ENCODE data around the gene ENGASE. TPM values are rescaled to one million over a fixed set of nuclear protein-coding genes. Genes with fewer than 3 reads are reported as not detected.
A peak's percentile ranks its signal among the peaks of the same experiment; 100 is the strongest.

Gene ENGASE
- total RNA-seq, 1 experiment from 2014 or later = 58.0 TPM

DNA sequence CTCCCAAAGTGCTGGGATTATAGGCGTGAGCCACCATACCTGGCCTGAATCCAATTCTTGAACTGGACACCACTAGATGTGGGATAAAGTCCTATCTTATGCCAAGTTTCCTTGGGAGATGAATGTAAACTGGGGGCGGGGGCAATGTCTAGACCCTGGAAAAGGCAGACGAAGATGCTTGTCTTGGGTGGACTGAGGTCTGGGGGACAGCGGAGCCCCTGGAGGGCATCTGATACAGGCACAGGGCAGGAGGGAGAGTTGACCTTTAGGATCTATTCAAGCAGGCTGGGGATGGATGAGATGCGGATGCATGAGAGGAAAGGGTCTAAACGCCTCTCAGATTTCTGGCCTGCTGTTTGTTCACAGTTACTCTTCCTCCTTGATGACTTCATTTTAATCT lies 38.9 kb upstream of the ENGASE start:
- intact Hi-C loops (cut with micrococcal nuclease; ENCODE audit: unreplicated experiment) = no loop called here
- CTCF ChIA-PET = interaction anchor here (0.6 to 1.8 kb wide), 6 partner anchors 7 to 104 kb away, joined by 3 to 19 read pairs (median 4); no protein-coding TSS in a partner anchor
- Mint-ChIP-seq H3K4me3 (ENCODE audit: low read depth, unreplicated experiment) (no peak overlapping the region), H3K4me1 (ENCODE audit: low read depth, unreplicated experiment) (peaks cover 14% of the 10 kb centered on the region), H3K27me3 (ENCODE audit: unreplicated experiment) (peaks cover 13% of the 10 kb centered on the region), H3K36me3 (ENCODE audit: insufficient read depth, unreplicated experiment) (no peaks in the 10 kb centered on the region), H3K27ac (ENCODE audit: unreplicated experiment) (peak overlapping the region; percentile 50), H3K9me3 (ENCODE audit: low read depth, unreplicated experiment) (no peaks in the 10 kb centered on the region)
- BruUV-seq (replicated peaks) = no TSS peak
- no peak for DNase-seq
- TF ChIP-seq, protein P1, sequence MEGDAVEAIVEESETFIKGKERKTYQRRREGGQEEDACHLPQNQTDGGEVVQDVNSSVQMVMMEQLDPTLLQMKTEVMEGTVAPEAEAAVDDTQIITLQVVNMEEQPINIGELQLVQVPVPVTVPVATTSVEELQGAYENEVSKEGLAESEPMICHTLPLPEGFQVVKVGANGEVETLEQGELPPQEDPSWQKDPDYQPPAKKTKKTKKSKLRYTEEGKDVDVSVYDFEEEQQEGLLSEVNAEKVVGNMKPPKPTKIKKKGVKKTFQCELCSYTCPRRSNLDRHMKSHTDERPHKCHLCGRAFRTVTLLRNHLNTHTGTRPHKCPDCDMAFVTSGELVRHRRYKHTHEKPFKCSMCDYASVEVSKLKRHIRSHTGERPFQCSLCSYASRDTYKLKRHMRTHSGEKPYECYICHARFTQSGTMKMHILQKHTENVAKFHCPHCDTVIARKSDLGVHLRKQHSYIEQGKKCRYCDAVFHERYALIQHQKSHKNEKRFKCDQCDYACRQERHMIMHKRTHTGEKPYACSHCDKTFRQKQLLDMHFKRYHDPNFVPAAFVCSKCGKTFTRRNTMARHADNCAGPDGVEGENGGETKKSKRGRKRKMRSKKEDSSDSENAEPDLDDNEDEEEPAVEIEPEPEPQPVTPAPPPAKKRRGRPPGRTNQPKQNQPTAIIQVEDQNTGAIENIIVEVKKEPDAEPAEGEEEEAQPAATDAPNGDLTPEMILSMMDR (IDR thresholded peaks at IDR 0.05; ENCODE audit: unreplicated experiment) = no peak

DNA sequence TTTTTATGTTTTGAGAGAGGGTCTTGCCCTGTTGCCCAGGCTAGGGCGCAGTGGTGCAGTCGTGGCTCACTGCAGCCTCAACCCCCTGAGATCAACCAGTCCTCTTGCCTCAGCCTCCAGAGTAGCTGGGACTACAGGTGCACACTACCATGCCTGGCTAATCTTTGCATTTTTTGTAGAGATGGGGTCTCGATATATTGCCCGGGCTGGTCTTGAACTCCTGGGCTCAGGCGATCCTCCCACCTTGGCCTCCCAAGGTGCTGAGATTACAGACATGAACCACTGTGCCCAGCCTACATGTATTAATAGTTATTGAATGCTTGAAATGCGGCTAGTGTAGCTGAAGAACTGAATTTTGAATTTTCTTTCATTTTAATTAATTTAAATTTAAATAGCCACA lies 38.4 kb upstream of the ENGASE start:
- TF ChIP-seq, protein P1 (IDR thresholded peaks at IDR 0.05; ENCODE audit: unreplicated experiment) = no peak
- Mint-ChIP-seq H3K36me3 (ENCODE audit: insufficient read depth, unreplicated experiment) (no peaks in the 10 kb centered on the region), H3K27me3 (ENCODE audit: unreplicated experiment) (peaks cover 13% of the 10 kb centered on the region), H3K9me3 (ENCODE audit: low read depth, unreplicated experiment) (no peaks in the 10 kb centered on the region), H3K4me1 (ENCODE audit: low read depth, unreplicated experiment) (peaks cover 14% of the 10 kb centered on the region), H3K4me3 (ENCODE audit: low read depth, unreplicated experiment) (no peak overlapping the region), H3K27ac (ENCODE audit: unreplicated experiment) (peak overlapping the region; percentile 50)
- DNase-seq = no peak
- intact Hi-C loops (cut with micrococcal nuclease; ENCODE audit: unreplicated experiment) = no loop called here
- CTCF ChIA-PET = interaction anchor here (0.6 to 1.8 kb wide), 7 partner anchors 8 to 103 kb away, joined by 3 to 19 read pairs (median 3); no protein-coding TSS in a partner anchor
- BruUV-seq (replicated peaks) = no TSS peak

DNA sequence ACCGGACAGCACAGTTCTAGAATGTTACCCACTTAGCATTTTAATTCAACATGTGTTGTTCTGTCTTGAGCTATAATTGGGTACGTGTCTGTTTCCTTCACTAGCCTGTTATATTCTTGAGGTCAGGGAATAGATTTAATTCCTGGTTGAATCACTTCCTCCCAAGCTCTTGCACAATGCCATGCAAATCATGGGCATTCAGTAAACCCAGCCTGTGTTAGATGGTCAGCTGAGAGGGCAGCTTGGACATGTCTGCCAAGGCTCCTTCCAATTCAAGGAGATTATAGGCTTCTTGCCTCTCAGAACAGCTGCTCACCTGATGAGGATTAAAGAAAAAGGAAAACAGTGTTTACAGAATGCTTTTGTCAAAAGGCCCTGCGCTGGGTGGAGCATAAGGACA lies 38.0 kb upstream of the ENGASE start:
- Mint-ChIP-seq H3K27ac (ENCODE audit: unreplicated experiment) (no peak overlapping the region), H3K36me3 (ENCODE audit: insufficient read depth, unreplicated experiment) (no peaks in the 10 kb centered on the region), H3K9me3 (ENCODE audit: low read depth, unreplicated experiment) (no peaks in the 10 kb centered on the region), H3K4me3 (ENCODE audit: low read depth, unreplicated experiment) (no peak overlapping the region), H3K27me3 (ENCODE audit: unreplicated experiment) (peaks cover 8% of the 10 kb centered on the region), H3K4me1 (ENCODE audit: low read depth, unreplicated experiment) (peaks cover 14% of the 10 kb centered on the region)
- TF ChIP-seq, protein P1 (IDR thresholded peaks at IDR 0.05; ENCODE audit: unreplicated experiment) = no peak
- peak; percentile 58 for DNase-seq
- CTCF ChIA-PET = interaction anchor here (0.6 to 1.8 kb wide), 8 partner anchors 8 to 103 kb away, joined by 3 to 19 read pairs (median 3); no protein-coding TSS in a partner anchor
- no TSS peak for BruUV-seq (replicated peaks)
- intact Hi-C loops (cut with micrococcal nuclease; ENCODE audit: unreplicated experiment) = no loop called here

DNA sequence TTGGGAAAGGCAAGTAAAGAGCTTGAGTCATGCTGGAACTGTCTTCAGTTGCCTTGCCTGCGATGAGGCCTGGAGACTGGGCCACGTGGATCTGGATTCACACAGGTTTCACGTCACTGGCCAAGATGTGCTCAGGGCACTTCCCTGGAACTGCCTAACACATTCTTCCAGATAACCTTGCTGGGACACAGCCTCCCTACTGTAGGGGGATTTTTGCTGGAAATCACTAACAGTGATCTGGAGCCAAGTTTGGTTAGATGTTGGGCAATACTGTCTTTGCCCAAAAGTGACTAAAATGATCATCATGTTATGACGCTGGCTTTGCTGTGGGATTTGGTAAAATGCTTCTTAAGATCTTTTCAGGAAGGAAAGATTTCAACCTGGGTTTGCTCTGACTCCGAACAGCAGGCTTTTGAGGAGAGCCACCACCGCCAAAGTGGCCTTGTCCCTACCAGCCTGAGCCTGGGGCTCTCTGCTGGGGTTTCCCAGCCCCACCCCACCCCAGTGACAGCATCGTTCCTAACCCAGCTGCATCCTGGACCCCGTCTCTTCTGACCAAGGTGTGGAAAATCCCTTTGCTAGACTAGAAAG lies 36.0 kb upstream of the ENGASE start:
- CTCF ChIA-PET = no interaction called here
- Mint-ChIP-seq H3K4me1 (ENCODE audit: low read depth, unreplicated experiment) (peaks cover 19% of the 10 kb centered on the region), H3K27me3 (ENCODE audit: unreplicated experiment) (peaks cover 11% of the 10 kb centered on the region), H3K27ac (ENCODE audit: unreplicated experiment) (no peak overlapping the region), H3K4me3 (ENCODE audit: low read depth, unreplicated experiment) (no peak overlapping the region), H3K9me3 (ENCODE audit: low read depth, unreplicated experiment) (peaks cover 4% of the 10 kb centered on the region), H3K36me3 (ENCODE audit: insufficient read depth, unreplicated experiment) (peaks cover 14% of the 10 kb centered on the region)
- no TSS peak for BruUV-seq (replicated peaks)
- TF ChIP-seq, protein P1 (IDR thresholded peaks at IDR 0.05; ENCODE audit: unreplicated experiment) = no peak
- no peak for DNase-seq
- intact Hi-C loops (cut with micrococcal nuclease; ENCODE audit: unreplicated experiment) = no loop called here
